Epithelial cell of proximal tubule (primary cell): Measurements from ENCODE around the gene AGPAT4. TPM values are rescaled to one million over a fixed set of nuclear protein-coding genes. Genes with fewer than 3 reads are reported as not detected.

Experiments
- DNase-seq: peaks from one replicate; pipeline ENCODE4 v3.0.0-alpha.2; 2011; ENCODE audit warnings: low read depth
- H3K4me3 ChIP-seq: 2 replicates; pipeline ENCODE4 v1.5.1; 2011; ENCODE audit warnings: low read depth, mild to moderate bottlenecking, low read length
- CTCF ChIP-seq: conservative IDR thresholded peaks from 2 replicates; pipeline ENCODE4 v1.5.1; 2012; ENCODE audit warnings: low read depth, mild to moderate bottlenecking, low read length
- total RNA-seq: library from RNA; depleted of rRNA; stranded (reverse); fragments of >200 nt; gene quantifications from 2 replicates; pipeline ENCODE4 v1.2.3, GENCODE V29; 2015

Gene AGPAT4
- total RNA-seq, 1 donor from 2014 or later = 12.2 TPM

GRCh38 chr6:161270116-161270515 is 3.7 kb downstream of the AGPAT4 start:
- H3K4me3 ChIP-seq = no peak overlapping the region
- no peak for TF ChIP-seq CTCF
- no peak for DNase-seq

DNA sequence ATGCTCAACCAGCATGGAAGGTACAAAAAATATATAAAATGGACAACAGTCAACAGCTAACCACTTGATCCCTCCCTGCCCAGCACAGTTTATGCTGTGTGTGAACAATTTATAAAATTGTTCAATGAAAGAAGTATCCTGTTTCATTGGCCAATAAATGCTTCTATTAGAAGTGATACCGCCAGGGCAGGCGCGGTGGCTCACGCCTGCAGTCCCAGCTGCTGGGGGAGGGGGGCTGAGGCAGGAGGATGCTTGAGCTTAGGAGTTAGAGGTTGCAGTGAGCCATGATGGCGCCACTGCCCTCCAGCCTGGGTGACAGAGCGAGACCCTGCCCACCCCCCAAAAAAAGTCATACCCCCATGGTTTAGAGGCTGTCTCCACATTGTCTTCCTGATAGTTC is 4.6 kb downstream of the AGPAT4 start:
- no peak overlapping the region for H3K4me3 ChIP-seq
- TF ChIP-seq CTCF = no peak
- DNase-seq = no peak

DNA sequence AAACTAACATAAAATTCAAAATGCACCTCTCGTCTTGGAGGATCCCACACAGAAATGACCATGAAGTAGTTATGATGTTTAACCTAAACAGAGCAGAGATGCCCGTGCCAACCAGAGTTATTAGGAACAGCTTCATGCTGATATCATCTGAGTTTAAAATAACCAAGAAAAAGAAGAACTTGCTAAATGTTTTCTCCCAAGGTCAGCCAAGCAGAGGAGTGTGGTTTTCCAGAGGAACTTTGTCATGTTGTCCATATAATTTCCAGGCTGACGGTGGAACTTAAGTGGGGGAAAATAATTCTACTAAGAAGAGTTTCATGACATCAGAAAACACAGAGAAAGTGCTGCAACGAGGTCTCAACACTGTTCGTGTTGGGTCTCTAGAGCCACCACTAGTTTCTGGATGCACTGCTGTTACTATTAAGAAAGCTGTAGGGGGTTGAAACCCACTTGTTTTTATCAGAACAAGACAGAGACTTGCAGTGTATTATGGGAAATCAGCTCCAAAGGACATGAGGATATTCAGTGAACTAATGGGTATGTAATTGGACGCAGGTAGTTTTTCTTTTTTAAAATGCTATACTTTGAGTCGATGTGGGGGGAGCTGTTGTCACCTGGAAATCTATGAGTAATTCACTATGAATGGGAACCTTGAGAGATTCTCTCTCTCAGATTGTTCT is 5.2 kb downstream of the AGPAT4 start:
- no peak for DNase-seq
- no peak for TF ChIP-seq CTCF
- H3K4me3 ChIP-seq = no peak overlapping the region

DNA sequence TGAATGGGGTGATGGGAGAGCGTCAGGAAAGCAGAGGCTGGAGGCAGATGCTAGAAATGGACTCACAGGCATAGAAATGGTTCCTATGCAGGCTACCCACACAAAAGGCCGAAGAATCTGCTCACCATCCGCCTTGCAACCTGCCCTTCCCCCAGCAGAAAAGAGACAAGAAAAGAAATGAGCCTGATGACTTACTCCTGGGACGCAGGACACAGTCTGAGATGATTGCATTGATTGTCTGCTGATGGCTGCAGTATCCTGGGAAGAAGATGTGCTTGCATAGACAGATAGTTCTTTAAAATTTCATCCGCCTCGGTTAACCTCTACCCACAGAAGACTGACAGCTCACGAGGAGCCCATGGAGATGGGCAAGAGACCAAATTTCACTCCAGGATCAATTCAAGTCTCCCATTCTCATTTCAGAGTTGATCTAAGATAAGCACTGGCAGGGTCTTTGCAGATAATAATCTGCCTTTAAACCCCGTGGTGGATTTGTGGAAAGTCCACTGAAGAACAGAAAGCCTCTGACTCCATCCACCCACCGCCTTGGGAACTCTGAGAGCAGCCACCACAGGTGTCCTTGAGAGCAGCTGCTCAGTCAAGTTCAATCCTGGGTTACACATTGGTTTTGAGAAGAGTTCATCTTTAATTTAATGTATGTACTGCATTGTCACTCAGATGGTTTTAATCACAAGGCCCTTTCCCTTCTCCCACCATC is 7.2 kb downstream of the AGPAT4 start:
- no peak for TF ChIP-seq CTCF
- no peak for DNase-seq
- no peak overlapping the region for H3K4me3 ChIP-seq

DNA sequence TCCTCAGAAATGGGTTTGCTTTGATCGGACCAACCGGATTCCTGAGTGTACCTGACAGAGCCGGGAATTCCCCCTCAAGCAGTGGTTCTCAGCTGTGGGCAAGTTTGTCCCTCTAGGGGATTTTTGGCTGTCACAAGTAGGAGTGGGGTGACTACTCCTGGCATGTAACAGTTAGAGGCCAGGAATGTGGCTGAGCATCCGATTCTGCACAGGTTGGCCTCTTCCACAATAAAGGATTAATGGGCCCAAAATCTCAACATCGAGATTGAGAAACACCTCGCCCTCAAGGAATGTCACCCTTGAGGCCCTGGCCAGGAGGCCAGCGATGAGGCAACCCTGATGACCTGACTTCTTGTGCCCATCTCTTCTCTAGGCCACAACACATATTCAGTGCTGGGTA is 7.9 kb downstream of the AGPAT4 start:
- no peak for DNase-seq
- H3K4me3 ChIP-seq = no peak overlapping the region
- TF ChIP-seq CTCF = no peak

GRCh38 chr6:161265554-161265953 is 8.3 kb downstream of the AGPAT4 start:
- DNase-seq = no peak
- H3K4me3 ChIP-seq = no peak overlapping the region
- TF ChIP-seq CTCF = no peak

DNA sequence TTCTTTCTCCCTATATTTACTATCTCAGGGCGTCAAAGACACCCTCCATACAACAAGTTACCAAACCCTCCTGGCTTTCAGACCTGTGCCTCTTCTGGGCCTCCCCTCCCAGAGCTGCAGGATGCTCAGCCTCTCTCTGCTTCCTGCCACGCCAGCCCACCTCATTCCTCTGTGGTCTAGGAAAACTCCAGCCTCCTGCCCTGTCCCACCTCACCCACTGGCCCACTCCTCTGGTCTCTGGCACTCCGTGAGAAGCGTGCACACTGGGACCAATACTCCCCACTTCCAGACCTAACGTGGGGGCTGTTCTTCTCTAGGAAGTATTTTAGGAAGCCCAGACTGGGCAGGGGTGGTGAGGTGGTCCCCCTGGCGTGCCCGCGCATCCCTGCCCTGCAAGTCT is 9.7 kb downstream of the AGPAT4 start:
- no peak overlapping the region for H3K4me3 ChIP-seq
- no peak for DNase-seq
- no peak for TF ChIP-seq CTCF
